B cell (primary cell): ENCODE measurements around the gene SMIM35.

Experiments used
- EZH2 ChIP-seq: IDR thresholded peaks from 2 replicates; pipeline ENCODE4 v1.6.1; 2012; ENCODE audit warnings: borderline replicate concordance, low read depth, mild to moderate bottlenecking, moderate library complexity, low read length; ENCODE audit not compliant: insufficient read depth, poor library complexity, severe bottlenecking
- TF ChIP-seq, protein P1 (sequence below): fragments of 200-600 bp; IDR thresholded peaks from one replicate; pipeline ENCODE4 v1.8.0; 2022; ENCODE audit warnings: antibody characterized with exemption, mild to moderate bottlenecking

DNA sequence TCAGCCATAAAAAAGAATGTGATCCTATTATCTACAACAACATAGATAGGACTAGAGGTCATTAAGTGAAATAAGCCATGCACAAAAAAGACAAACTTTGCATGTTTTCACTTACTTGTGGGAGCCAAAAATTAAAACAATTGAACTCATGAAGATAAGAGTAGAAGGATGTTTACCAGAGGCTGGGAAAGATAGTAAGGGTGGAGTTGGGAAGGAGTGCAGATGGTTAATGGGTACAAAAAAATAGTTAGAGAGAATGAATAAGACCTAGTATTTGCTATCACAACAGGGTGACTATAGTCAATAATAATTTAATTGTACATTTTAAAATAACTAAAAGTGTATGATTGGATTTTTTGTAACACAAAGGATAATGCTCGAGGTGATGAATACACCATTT, 127.8 kb downstream of the SMIM35 start:
- TF ChIP-seq, protein P1, sequence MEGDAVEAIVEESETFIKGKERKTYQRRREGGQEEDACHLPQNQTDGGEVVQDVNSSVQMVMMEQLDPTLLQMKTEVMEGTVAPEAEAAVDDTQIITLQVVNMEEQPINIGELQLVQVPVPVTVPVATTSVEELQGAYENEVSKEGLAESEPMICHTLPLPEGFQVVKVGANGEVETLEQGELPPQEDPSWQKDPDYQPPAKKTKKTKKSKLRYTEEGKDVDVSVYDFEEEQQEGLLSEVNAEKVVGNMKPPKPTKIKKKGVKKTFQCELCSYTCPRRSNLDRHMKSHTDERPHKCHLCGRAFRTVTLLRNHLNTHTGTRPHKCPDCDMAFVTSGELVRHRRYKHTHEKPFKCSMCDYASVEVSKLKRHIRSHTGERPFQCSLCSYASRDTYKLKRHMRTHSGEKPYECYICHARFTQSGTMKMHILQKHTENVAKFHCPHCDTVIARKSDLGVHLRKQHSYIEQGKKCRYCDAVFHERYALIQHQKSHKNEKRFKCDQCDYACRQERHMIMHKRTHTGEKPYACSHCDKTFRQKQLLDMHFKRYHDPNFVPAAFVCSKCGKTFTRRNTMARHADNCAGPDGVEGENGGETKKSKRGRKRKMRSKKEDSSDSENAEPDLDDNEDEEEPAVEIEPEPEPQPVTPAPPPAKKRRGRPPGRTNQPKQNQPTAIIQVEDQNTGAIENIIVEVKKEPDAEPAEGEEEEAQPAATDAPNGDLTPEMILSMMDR = no peak
- no peak for TF ChIP-seq EZH2
